NCI-H2081 (cell line): ENCODE data around the gene GAST.
"Not testable (repeated sequence)": the region's sequence is repeated elsewhere in the genome, so short reads cannot be mapped to it uniquely, and the experiment has no call there.

Source experiments
- DNase-seq, 2 experiments: peaks; one replicate each; lab custom pipeline; 2025; lab: John Stamatoyannopoulos, UW

Gene GAST, protein sequence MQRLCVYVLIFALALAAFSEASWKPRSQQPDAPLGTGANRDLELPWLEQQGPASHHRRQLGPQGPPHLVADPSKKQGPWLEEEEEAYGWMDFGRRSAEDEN

GRCh38 chr17:41711669-41712400 is at the start of gene GAST:
Gene GAST, plus strand, starts transcription at chr17:41712331. Its CDS starts 3,106 bp downstream, at chr17:41715437.
- no peak for DNase-seq

GRCh38 chr17:41663451-41664171 is 48.5 kb upstream of the GAST start:
- DNase-seq = no peak

- no peak for DNase-seq
These were observed 48.0 kb upstream of the GAST start for GRCh38 chr17:41664172-41664457.

DNA sequence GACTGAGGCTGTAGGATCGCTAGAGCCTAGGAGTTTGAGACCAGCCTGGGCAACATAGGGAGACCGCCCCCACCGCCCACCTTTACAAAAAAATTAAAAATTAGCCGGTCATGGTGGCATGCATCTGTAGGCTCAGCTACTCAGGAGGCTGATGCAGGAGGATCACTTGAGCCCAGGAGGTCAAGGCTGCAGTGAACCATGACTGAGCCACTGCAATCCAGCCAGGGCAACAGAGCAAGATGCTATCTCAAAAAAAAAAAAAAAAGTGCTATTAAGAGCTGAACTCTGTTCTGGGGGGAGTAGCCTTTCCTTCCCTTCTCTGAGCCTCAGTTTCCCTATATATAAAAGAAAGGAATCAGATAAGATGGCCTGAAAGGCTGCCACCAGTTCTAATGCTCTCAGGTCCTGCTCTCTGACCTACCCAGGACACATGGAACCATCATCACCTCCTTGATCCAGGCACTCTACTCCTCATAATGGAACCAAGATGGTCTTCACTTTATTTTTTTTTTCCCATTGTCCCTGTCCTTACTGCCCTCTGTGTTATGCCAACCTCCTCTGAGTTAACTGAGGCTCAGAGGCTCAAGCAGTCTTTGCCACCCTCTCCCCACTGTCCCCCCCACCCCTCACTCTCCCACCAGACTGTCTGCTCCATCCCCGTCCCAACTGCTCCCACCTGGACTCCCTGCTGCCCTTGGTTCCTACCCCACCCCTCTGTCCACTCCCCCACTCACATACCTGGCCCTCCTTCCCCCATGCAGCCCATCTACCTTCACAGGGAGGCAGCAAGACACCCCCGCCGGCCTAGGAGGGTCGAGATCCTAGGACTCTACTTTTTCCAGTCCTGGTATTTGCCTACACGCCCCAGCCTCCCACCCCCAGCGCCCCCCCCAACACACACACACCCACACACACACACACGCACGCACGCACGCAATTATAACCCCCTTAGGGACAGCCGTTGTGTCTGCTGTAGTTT is 47.3 kb upstream of the GAST start:
- DNase-seq = no peak

DNA sequence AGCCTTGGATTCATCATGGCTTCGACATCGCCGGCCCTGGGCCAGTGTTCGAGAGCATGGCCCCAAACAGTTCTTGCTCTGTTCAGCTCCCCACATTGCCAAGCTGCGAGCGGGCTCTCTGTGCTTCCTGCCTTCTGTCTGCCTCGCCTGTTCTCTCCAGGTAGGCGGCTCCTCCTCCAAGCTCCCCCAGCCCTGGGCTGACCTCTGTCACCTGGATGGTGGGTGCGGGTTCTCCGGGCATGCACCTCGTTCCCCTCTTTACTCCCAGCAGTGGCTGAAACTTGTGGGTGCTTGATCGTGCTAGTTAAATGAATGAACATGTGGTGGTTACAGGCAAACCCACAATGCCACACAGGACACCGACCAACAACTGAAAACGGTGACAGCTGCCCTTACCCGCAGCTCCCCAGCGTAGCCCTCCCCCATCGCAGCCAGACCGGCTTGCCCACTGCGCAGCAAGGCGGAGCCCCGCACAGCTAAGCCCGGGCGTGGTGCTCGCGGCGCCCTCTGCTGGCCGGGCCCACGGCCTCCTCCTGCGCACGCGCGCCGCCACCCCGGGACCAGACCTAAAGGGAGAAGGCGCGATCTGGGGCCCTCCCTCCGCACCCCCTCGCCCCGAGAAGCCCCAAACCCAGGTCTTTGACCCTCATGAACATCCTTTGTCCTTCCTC is 46.4 kb upstream of the GAST start:
- peak; percentile 93 to 94 for DNase-seq

GRCh38 chr17:41666237-41666641 is 45.9 kb upstream of the GAST start:
- peak; percentile 88 to 93 for DNase-seq

- DNase-seq = peak; percentile 86 to 91
These were observed 45.3 kb upstream of the GAST start for GRCh38 chr17:41666708-41667279.

GRCh38 chr17:41667280-41668041 is 44.7 kb upstream of the GAST start:
- DNase-seq = no peak

GRCh38 chr17:41672153-41672552 is 40.0 kb upstream of the GAST start:
- no peak for DNase-seq

DNA sequence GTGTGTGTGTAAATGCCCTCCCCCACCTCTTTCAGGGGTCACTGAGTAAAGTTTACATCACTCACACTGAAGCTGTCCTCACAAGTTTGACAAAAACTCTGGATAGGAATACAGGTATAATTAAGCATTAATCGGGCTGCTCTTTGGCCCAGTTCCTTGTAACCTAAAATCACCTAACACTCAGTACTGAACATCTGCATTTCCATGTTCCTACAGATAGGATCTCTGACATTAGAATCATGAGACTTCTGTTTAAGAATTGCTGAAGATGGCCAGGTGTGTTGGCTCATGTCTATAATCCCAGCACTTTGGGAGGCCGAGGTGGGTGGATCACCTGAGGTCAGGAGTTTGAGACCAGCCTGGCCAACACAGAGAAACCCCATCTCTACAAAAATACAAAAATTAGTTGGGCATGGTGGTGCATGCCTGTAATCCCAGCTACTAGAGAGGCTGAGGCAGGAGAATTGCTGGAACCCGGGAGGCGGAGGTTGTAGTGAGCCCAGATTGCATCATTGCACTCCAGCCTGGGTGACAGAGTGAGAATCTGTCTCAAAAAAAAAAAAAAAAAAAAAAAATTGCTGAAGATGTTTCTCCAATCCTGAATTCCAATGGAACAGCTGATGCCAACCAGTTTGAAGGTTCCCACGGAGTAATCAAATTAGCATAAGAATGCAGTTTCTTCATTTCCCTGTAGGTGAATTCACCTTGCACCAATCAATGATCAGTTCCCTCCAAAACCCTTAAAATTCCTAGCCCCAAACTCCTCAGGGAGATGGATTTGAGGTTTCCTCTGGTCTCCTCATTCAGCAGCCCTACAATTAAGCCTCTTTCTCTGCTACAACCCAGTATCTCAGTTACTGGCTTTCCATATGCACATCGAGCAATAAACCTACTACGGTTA is 36.7 kb upstream of the GAST start:
- DNase-seq = not testable (repeated sequence)

DNA sequence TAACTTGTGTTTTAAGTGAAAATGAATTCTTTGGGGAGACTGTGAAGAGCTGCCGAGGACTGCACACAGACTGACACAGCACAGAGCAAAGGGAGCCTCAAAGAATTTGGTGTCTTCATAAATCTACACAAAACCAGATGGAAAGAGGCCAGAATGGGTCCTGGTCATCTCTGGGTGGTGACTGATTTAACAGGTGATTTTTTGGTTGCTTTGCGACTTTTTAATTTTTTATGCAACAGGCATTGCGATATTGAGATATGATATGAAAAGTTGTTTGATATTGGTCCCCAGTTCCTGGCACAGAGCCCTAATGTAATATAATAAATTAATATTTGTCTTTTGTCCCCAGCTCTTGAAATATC is 36.1 kb upstream of the GAST start:
- DNase-seq = no peak

DNA sequence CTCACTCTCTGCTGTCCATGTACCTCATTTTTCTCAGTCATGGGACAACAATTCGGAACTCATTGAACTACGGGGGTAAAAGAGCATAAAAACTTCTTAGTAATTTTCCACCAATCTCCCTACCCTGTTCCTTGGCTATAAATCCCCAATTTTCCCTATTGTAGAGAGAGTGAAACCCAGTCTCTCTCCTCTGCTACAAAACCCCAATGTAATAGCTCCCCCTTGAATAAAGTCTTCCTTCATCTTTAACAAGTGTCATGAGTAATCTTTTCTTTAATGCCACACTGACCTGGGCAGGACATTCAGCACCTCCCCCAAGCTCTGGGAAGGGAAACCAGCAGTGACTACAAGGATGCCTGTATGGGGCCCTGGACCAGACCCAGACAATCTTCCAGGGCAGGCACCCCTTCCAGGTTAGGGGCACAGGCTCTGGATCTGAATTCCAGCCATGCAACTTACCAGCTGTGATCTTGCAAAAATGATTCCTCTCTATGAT is 33.7 kb upstream of the GAST start:
- no peak for DNase-seq

DNA sequence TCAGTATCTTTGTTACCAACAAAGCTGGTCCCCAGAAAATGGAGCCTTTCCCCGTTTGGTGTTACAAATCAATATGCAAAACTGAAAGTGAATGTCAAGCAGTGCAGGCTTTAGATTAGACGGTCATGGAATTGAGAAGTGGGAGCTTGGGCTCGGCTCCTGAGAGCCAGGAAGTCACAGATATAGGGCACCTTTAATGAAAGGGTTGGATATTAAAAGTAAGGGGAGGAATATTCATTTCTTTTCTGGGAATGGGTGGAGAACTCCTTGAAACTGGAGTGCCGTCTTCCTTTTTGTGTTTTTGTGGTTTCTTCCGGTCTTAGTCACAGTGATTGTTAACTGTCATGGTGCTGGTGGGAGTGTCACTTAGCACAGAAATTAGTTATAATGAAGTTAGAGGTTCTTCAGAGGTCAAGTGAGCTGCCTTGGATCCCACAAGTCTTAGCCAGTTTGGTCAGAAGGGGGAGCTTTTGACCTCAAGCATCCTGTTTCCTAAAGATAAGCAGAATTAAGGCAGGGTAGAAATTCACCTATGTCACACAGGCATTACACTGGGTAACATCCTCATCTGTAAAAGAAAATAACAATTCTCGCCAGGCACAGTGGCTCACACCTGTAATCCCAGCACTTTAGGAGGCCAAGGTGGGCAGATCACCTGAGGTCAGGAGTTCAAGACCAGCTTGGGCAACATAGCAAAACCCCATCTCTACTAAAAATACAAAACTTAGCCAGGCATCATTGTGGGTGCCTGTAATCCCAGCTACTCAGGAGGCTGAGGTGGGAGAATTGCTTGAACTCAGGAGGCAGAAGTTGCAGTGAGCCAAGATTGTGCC is 33.0 kb upstream of the GAST start:
- DNase-seq = no peak

DNA sequence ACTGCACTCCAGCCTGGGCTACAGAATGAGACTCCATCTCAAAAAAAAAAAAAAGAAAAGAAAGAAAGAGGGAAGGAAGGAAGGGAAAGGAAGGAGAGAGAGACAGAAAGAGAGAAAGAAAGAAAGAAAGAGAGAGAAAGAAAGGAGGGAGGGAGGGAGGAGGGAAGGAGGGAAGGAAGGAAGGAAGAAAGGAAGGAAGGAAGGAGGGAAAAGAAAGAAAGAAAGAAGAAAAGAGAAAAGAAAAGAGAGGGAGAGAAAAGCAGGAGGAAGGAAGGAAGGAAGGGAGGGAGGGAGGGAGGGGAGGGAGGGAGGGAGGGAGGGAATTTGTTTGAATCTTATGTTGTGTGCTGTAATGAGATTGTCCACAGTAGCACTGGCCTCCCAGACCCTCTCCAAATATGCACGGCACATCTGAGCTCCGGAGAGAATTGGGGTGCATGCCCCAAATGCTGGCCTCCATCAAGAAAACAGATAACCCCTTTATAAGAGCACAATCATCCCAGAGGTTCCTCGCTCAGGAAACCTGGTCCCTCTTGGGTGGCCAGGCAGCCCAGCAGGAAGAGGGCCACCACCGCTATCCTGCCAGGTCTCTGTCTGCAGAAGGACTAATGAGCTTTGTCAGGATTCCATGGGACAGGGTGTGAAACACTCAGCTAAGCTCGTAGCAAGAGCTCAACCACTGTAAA is 32.2 kb upstream of the GAST start:
- no peak for DNase-seq

- peak; percentile 61 to 84 for DNase-seq
These were observed 31.6 kb upstream of the GAST start for GRCh38 chr17:41680426-41681040.

GRCh38 chr17:41681776-41682175 is 30.4 kb upstream of the GAST start:
- DNase-seq = no peak

DNA sequence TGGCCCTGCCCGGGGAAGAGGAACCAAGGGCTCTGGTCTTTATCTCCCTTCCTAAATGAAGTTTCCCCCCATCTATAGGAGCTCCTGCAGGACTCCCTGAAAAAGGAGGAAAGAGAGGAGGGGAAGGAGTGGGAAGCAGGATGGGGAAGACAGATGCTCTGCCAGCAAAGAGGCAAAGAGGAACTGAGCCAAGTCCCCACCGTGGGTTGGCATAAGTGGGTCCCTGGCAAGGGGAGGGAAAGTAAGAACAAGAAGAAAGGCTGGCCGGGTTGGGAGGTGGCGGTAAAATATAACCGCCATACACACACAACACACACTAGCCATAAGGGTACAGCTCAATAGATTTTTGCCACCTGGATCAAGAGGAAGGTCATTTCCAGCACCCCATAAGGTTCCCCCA is 29.5 kb upstream of the GAST start:
- no peak for DNase-seq
